AG04450 (cell line): ENCODE measurements around the gene BRS3. TPM values are rescaled to one million over a fixed set of nuclear protein-coding genes. Genes with fewer than 3 reads are reported as not detected.

Source experiments
- CTCF ChIA-PET: fragments of 300-600, 350-600 bp; formaldehyde crosslinking; extraction: SDS; loops from one replicate; lab custom pipeline; 2022; ENCODE audit warnings: antibody characterized with exemption, inconsistent platforms; lab: Charles Lee
- POLR2A ChIA-PET: fragments of 350-600 bp; formaldehyde crosslinking; extraction: SDS; loops from one replicate; lab custom pipeline; 2021; ENCODE audit warnings: antibody characterized with exemption, inconsistent platforms; lab: Yijun Ruan, JAX
- DNase-seq: peaks from one replicate; pipeline ENCODE4 v3.0.0-alpha.2; 2011; ENCODE audit warnings: low read depth, low spot score
- H3K27ac ChIP-seq: one replicate; pipeline ENCODE4 v1.5.1; 2012; ENCODE audit warnings: low read depth, low read length, control low read depth
- H3K27me3 ChIP-seq: one replicate; pipeline ENCODE4 v1.6.0; 2012; ENCODE audit warnings: low read length; ENCODE audit not compliant: control insufficient read depth, insufficient read depth
- H3K4me3 ChIP-seq: 2 replicates; pipeline ENCODE4 v1.5.1; 2011; ENCODE audit warnings: mild to moderate bottlenecking, low read depth, low read length, control low read depth
- H3K9me3 ChIP-seq: 2 replicates; pipeline ENCODE4 v1.5.1; 2012; ENCODE audit warnings: low read length; ENCODE audit not compliant: control insufficient read depth, insufficient read depth
- polyA plus RNA-seq: library from polyadenylated mRNA; depleted of rRNA; stranded (reverse); fragments of >200 nt; gene quantifications from 2 replicates; pipeline ENCODE4 v1.2.3, GENCODE V29; 2011; rRNA removed
- TF ChIP-seq, protein P1 (sequence below): IDR thresholded peaks from 2 replicates; pipeline ENCODE4 v1.5.1; 2011; ENCODE audit warnings: low read depth, low read length, control low read depth, inconsistent platforms

BRS3 gene
- polyA plus RNA-seq, 1 experiment: not detected

DNA sequence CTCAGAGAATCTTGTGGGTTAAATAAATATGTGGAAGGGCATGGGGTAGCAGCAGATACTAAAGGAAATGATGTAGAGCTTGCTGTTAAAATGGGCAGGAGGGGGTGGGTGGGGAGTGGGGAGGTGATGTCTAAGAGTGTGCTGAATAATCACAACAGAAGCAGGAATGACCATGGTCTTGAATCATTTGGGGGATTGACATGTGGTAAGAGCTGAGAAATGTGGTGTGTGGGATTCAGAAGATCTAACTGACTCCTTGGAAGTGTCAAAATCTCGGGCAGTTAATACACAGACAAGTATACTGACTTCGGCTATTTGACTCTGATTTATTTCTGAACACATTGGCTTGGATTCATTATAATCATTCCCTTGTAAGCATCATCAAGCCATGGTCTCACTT is 51.1 kb downstream of the BRS3 start:
- DNase-seq: no peak
- H3K27ac ChIP-seq: no peak overlapping the region
- TF ChIP-seq, protein P1, sequence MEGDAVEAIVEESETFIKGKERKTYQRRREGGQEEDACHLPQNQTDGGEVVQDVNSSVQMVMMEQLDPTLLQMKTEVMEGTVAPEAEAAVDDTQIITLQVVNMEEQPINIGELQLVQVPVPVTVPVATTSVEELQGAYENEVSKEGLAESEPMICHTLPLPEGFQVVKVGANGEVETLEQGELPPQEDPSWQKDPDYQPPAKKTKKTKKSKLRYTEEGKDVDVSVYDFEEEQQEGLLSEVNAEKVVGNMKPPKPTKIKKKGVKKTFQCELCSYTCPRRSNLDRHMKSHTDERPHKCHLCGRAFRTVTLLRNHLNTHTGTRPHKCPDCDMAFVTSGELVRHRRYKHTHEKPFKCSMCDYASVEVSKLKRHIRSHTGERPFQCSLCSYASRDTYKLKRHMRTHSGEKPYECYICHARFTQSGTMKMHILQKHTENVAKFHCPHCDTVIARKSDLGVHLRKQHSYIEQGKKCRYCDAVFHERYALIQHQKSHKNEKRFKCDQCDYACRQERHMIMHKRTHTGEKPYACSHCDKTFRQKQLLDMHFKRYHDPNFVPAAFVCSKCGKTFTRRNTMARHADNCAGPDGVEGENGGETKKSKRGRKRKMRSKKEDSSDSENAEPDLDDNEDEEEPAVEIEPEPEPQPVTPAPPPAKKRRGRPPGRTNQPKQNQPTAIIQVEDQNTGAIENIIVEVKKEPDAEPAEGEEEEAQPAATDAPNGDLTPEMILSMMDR: no peak
- H3K27me3 ChIP-seq: no peaks in the 10 kb centered on the region
- ChIA-PET POLR2A (no interaction called here), CTCF (no interaction called here)
- H3K4me3 ChIP-seq: no peak overlapping the region
- H3K9me3 ChIP-seq: no peaks in the 10 kb centered on the region

DNA sequence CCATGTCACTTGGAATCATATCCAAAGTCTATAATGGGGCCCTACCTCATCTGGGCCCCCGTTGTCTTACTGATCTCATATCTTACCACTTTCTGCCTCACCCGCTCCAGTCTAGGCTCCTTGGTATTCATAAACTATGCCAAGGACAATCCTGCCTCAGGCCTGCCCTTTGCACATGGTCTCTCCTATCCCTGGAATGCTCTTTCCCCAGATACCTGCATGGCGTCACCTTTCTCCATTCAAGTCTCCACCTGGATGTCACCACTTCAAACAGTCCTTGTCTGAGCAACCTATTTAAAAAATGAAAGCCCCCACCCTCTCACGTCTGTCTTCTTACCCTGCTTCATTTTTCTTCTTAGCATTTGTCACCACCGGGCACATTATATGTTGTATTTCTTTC is 52.5 kb downstream of the BRS3 start:
- TF ChIP-seq, protein P1: no peak
- Histone ChIP-seq H3K4me3 (no peak overlapping the region), H3K27me3 (no peaks in the 10 kb centered on the region), H3K9me3 (no peaks in the 10 kb centered on the region), H3K27ac (no peak overlapping the region)
- ChIA-PET POLR2A (no interaction called here), CTCF (no interaction called here)
- DNase-seq: no peak

DNA sequence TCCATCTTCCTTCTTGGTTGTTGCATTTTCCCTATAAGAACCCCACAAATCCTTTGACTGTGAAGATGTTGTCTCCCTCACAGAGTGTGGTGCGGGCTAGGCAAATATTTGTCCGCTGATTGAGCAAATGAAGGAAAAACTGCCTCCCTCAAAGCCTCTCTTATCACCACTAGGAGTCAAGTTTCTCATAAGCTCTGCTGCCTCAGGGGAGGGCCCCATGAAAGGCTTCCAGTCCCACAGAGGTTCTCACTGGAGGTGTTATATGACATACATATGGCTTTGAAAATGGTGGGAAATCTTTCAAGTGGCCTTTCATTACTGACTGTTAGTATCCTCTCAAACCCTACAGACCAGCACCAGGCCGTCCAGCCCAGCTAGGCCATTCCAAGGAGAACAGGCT is 53.5 kb downstream of the BRS3 start:
- Histone ChIP-seq H3K27me3 (no peaks in the 10 kb centered on the region), H3K27ac (no peak overlapping the region), H3K9me3 (no peaks in the 10 kb centered on the region), H3K4me3 (no peak overlapping the region)
- DNase-seq: no peak
- CTCF ChIA-PET: no interaction called here
- POLR2A ChIA-PET: no interaction called here
- TF ChIP-seq, protein P1: no peak

DNA sequence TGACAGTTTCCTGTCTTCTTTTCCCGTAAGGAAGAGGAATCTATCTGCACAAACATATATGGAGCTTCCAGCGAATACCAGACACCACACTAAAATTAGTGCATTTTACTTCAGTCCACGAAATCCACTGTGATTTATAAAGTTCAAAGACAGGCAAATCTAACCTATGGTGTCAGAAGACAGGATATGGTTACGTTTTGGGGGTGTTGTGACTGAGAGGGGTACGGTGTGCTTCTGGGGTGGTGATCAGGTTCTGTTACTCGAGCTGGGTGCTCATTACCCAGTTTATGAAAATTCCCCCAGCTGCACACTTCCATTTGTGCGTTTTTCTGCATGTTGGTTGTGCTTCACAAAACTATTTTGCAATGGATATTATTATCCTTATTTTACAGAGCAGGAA is 54.5 kb downstream of the BRS3 start:
- Histone ChIP-seq H3K9me3 (no peaks in the 10 kb centered on the region), H3K4me3 (no peak overlapping the region), H3K27ac (no peak overlapping the region), H3K27me3 (no peaks in the 10 kb centered on the region)
- TF ChIP-seq, protein P1: no peak
- ChIA-PET POLR2A (no interaction called here), CTCF (no interaction called here)
- DNase-seq: no peak

Other genes with a start within 250 kb of the BRS3 start
- 12.4 and 16.6 TPM in 2 replicates for gene MAP7D3, start 236.5 kb upstream of the BRS3 start, polyA plus RNA-seq
- gene ADGRG4, start 187.0 kb upstream of the BRS3 start, polyA plus RNA-seq: not detected in 2 replicates
- gene HTATSF1, start 9.6 kb downstream of the BRS3 start, polyA plus RNA-seq: 1.8 and 2.8 TPM in 2 replicates
- not detected in 2 replicates for gene VGLL1, start 44.3 kb downstream of the BRS3 start, polyA plus RNA-seq
- not detected in 2 replicates for gene CD40LG, start 160.2 kb downstream of the BRS3 start, polyA plus RNA-seq